Non-pigmented ciliary epithelial cell (primary cell): ENCODE results near the gene DKK2.

Experiments
- DNase-seq: peaks from one replicate; pipeline ENCODE4 v3.0.0-alpha.2; 2010; ENCODE audit warnings: low read depth

The DKK2 gene

DNA sequence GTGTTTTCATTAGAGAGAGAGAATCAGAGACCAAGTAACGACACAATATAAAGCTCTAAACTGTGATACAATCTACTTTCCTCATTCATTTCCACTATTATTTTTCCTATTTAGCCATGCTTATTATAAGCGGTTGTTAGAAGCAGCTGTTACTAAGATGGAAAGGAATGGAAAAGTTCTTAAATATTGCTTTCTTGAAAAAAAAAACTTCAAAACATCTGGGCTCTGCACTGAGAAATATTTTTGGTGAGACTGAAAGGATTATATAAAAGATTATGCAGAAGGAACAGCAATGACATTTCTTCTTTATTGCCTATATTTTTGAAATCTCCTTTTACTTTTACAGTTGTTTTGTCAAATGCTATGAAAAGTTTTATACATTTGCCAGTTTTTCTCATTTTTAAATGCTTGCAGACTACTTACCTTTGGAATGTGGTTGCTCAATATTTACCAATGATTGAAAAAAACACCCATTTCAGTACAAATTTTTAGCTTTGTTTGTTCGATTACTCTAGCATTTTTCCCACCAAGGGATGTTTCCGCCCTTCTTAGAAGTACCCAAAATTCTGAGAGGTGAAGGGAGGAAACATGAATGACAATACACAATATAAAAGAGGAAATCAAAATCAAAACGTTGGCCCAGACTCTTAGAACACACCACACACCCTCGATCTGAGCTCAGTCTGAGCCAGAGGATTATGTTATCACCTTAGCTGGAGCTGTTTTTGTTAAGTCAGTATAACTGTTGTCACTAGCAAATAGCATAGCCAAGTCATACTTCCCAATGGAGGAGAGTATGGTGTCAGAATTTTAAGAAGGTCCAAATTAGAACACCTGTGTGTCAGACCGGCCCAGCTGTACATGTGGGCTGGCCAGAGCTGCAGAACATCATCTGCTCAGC, 18.4 kb downstream of the DKK2 start:
- no peak for DNase-seq

DNA sequence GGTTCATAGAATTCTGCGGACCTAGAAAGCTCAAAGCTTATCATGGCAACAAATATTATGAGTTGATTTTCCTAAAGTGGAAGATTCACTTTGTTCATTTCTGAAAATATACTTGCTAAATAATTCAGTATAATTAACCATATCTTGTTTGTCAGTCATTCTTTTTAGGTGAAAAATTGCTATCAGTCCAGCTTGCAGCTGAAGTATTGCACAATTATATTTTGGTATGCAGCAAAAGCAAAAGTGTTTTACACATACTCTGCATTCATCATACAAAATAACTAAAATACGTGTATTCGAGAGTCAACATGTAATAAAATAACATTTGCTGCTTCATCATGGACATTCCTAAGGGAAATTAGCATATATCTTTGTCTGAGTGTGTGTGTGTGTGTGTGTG, 24.8 kb downstream of the DKK2 start:
- no peak for DNase-seq

DNA sequence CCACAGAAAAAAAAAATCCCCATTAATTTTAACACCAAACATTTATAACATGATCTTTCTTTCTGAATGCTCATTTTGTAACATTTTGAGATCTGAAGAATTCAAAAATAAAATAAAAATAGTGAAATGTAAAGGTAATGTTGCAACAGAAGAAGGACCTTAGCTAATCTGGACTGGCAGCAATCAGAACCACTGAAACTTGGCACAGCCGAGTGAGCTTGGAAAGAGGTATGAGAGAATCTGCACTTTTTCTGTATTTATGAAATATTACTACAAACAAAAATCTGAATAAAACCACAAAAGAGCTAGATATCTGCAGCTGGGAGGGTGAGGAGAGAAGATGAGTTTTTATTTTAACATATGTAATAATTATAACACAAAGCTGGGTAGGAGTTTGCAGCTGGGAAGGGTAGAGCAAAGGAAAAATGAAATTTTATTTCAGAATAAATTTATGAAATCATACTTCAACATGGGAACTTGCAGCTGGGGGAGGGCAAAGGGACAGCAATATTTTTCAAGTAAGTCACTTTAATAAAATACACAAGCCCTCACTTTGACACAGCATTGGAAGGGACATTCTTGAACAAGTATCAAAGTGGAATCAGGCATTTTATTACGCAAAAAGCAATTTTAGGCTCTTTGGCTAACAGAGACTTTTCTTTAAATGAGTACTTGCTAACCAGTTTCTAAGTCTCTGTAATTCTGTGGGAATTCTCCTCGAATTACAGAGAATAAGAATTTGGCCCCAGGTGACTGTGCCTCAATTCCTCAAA, 26.7 kb downstream of the DKK2 start:
- no peak for DNase-seq

DNA sequence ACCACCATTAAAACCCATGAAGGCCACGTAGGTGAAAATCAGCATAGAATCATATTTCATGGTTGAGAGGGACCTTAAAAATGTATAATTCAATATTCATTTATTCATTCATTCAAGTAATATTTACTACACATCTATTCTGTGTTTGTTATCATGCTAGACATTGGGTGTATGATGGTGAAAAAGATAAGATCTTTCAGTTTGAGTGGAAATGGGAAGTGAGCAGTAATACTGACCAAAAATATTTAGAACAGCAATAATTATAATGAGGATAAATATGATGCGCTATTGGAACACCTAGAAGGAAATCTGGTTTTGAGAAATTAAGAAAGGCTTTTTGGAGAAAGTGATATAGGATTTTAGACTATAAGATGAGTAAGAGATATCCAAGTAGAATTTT, 28.0 kb downstream of the DKK2 start:
- no peak for DNase-seq

DNA sequence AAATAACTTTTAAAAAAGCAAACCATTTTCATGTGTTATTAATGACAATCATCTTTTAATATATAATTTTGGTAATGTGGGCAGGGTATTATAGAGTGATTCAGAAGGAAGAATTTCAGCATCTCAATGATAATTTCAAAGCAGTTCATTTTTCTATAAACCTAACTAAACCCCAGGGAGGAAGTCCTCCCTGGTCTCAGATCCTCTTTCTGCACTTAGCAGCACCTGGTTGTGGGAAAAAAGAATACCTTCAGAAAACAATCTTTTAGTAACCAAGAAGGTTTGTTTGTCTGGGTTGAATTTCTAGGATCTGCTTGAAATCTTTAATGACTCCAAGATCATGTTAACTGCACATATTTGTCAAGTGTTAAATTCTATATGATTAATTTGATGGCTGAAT, 29.9 kb downstream of the DKK2 start:
- DNase-seq: no peak

DNA sequence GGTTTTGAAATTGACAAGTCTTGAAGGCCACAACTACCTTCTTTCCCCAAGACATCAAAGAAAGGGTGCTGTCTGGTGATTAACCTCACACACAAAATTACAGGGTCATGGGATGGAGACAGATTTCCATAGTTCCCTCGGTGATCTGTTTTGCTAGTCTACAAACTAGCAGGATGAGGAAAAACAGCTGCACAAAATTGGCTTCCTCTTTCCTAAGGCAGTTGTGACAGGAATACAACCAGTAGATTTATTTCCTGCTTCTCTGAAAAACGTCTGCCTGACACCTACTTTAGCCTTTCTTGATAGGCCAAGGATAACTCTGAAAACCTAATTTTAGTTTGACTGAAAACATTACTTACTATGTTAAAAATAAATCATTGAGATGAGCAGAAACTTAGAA, 39.6 kb downstream of the DKK2 start:
- DNase-seq: no peak

DNA sequence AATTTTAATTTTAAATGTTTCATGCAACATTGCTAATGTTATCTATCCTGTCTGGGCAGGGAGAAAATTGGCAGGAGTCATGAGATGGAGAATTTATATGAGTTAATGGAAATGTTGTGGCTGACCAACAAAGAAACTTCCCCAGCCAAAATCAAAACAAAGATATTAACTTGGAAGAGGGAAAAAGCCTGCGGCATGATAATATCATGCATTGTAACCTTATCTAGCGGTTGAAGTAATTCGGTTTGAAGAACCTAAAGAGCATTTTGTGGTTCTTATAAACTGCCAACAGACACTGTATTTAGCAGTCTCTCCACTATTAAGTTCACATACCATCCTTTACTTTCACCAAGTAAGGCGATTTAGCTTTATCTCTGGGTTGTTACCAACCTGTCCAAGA, 42.3 kb downstream of the DKK2 start:
- DNase-seq: peak; percentile 20

DNA sequence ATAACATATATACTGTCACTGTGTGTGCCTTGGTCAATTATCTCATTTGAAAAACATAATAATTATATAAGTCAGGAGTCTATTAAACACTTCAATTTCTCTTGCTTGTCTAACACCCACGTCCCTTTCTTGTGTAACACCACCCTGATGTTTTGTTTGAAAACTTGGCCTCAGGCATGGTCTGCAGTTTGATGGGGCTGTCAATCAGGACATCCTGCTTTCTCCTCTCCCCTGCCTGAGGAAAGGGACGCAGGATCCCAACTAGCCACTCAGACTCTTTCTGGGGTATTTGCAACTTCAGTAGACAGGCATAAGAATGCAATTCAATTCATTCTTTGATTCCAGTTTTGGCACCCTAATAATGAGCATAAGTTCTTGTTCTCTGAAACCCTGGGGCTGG, 48.8 kb downstream of the DKK2 start:
- DNase-seq: no peak

DNA sequence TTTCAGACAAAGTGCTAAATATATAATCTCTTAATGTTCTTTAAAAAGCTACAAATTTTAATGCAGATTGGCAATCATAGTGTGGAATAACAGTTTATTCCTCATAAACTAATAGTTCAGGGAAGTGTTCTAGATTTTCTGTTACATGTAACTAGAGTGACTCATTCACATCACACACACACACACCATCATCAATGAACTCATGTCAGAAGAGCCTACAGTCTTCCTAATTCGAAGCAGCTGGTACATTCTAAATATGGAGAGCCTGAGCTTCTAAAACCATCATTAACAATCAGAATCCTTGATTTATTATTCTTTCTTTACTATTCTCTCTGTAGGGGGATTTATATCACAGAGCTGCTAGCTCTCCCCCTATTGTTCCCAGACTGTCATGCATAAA, 49.6 kb downstream of the DKK2 start:
- peak; percentile 41 for DNase-seq

DNA sequence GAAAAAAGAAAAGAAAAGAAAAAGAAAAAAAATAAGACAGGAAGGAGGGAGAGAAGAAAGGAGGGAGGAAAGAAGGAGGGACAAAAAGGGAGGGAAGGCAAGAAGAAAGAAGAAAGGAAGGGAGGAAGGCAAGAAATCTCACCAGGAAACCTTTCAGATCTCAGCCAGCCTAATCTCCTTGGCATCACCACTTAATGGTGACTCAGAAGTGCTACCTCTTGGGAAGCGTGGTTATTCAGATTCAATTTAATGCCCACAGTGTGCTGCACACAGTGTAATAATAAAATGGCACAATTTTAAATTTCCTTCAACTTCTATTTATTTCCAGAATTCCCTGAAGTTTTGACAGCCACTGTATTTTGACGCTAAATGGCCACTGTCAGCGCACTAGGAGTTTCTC, 50.3 kb downstream of the DKK2 start:
- DNase-seq: no peak

DNA sequence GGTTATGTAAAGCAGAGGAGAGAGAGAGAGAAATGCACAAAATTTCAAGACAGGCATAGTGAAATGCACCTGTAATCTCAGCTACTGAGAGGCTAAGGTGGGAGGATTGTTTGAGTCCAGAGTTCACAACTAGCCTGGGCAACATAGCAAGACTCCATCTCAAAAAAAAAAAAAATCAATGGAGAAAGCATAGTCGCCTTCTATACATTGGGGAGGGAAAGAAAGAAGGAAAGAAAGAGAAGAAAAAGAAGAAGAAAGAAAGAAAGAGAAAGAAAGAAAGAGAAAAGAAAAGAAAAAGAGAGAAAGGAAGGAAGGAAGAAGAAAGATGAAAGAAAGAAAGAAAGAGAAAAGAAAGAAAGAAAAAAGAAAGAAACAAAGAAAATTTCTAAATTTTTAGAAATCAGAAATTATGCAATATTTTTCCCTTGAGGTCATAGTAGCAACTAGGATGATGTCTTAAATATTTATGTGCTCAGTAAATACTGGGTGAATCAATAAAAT, 53.4 kb downstream of the DKK2 start:
- DNase-seq: no peak

DNA sequence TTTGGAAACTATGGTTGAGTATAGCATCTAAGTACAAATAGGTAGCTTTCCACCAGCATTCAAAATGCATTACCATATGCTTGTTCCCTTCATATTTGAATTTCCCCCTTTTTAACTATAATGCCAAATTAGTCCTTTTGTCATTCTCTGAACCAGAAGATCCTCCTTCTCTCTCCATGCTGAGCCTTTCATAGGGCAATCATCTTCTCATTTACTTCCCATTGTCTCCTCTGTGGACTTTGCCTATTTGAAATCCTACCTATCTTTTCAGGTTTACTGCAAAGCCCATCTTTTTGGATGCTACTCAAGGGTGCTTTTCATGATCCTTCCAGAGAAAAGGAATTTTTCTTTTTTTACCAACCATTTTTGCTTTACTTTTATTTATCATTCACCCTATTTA, 54.7 kb downstream of the DKK2 start:
- no peak for DNase-seq

DNA sequence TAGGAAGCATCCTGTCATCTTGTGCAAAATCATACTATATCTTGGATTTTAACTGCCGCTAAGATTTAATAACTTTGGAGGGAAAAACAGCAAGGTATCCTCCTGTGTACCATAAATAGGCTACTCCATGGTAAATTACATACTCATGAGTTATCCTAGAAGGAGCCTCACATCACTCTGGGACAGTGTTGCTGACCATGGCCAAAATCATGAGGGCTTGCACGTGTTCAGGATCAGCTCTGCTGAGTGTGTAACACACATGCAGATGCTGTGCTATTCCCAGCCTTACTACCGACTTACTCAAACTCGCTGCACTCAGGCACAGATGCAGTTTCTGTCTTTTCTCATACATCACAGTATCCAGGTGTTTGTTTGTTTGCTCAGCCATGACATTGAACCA, 56.6 kb downstream of the DKK2 start:
- no peak for DNase-seq

DNA sequence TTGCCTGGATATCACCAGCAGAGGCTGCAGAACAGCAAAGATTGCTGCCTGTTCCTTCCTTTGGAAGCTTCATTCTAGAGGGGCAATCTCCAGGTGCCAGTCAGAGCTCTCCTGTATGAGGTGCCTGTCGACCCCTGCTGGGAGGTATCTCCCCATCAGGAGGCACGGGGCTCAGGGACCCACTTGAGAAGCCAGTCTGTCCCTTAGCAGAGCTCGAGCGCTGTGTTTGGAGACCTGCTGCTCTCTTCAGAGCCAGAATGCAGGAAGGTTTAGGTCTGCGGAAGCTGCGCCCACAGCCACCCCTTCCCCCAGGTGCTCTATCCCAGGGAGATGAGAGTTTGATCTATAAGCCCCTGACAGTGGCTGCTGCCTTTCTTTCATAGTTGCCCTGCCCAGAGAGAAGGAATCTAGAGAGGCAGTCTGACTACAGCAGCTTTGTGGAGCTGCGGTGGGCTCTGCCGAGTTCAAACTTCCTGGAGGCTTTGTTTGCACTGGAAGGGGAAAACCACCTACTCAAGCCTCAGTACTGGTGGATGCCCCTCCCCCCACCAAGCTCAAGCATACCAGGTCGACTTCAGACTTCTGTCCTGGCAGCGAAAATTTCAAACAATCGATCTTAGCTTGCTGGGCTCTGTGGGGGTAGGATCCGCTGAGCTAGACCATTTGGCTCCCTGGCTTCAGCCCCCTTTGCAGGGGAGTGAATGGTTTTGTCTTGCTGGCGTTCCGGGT, 57.9 kb downstream of the DKK2 start:
- no peak for DNase-seq

DNA sequence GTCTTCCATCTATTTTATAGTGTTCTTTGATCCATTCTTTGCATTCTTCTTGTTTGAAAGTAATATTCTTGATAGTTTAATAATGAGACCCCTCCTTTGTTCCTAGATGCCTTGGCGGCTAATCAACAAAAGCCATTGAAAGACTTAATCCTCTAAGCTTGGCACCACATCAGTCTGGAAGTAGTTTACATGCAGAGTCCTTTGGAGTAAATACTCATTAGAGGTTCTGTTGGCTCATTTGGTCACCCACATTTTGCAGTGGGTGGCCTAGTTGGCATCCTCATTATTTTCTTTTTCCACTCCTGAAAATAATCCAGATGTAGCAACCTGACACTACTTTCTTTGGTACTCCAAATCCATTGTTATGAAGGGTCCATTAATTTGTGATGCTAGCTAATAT, 64.5 kb downstream of the DKK2 start:
- DNase-seq: no peak

DNA sequence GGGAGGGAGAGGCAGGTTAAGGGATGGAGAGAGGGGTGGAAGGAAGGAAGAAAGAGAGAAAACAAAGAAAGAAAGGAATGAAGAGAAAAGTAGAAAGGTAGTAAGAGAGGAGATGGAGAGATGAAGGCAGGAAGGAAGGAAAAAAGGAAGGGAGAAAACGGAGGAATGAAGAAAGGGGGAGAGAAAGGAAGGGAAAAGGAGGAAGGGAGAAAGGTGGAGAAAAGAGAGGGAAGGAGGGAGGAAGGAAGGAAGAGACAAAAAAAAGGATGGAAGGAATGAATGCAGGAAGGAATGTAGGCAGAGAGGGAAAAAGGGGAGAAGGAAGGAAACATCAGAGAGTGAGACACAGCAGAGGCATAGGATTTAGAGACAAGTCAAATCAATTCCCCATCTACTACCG, 68.2 kb downstream of the DKK2 start:
- no peak for DNase-seq

DNA sequence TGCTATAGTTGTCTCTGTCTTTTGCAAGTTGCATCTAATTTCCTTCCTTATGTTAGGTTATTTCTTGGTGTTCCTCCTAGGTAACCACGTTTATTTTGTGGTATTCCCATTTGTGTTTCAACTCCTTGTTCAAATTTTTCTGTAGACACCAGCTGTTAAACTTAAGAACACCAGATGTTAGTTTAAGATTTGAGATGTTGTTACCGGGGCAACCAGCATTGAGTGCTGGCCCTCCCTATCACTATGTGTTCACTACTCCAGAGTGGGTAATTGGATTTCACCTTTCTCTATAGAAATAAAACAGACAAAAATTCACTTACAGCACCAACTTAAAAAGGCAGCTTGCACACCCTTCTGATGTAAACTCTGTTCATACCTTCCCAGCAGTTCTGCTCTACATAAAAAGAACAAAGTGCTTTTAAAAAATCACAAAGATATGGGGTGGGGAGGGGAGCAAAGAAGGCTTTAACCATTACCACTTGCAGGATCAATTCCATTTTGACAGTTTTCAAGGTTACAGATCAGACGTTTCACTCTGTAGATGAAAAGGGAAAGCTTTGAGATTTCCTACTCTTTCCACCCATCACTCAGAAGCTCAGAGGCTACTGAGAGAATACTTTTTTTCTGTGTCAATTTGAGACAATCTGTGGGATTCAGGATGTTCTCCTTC, 82.9 kb downstream of the DKK2 start:
- no peak for DNase-seq

DNA sequence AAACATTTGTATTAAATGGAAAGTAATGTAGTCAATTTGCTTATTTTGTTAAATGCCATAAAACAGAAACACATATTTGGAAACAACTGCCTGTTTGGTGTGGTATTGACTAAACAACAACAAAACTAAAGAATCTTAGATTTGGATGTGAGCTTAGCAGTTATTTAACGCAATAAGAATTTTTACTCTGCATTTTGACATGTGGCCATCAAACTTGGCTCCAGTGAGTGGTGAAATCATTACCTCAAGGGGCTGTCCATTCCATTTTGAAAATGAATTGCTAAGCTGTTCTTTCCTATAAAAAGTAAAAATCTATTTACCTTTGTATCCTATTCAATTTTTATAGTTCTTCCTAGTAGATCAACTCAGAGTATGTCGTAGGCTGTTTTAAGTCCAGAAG, 84.2 kb downstream of the DKK2 start:
- no peak for DNase-seq

DNA sequence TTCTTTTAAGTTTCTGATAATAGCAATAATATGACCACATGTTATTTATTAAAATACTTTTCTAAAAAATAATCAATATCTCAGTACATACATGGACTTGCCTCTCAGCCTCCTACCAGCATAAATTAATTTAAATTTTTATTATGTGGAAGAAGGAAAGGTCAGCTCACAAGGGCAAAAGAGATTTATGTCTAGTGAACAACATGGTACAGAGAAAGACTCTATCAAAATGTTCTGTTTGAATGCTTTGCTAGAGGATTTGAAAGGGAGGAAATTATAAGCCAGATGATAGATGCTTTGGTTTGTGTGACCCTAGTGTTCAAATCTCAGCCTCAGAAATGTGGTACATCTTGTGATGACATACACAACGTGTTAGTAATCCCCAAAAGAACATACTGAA, 94.3 kb downstream of the DKK2 start:
- DNase-seq: no peak

DNA sequence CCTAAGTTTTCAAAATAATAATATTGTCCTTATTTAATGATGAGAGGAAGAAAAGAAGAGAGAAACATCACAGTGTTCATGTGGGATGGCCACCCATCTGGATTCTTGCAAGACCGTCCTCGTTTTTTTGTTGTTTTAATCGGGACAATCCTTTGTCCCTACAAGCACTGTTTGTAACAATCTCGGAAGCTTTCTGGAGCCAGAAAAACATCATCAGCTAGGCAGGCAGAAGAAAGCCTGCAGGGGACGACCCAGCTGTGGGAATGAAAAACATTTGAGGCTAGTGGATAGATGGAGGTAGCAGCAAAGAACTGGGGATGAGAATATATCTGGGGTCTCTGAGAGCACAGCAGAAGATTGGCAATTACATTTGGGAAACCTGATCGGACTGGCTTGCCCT, 105.6 kb downstream of the DKK2 start:
- no peak for DNase-seq

DNA sequence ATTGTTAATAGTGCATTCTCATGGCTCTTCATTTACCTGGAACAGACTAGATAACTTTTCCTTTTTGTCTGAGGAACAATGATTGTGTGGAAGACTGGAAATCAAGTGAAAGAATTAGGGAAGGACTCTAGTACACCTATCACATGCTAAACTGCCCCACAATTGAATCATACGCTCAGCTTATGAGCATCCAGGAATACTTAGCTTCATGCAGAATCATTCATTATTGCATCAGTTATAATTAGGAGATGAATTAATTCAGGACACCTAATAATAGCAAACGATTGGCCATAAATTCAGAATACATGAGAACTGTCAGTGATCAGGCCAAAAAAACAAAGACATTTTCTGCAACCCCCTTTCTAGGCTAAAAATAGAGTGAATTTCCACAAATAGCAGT, 106.9 kb downstream of the DKK2 start:
- no peak for DNase-seq

DNA sequence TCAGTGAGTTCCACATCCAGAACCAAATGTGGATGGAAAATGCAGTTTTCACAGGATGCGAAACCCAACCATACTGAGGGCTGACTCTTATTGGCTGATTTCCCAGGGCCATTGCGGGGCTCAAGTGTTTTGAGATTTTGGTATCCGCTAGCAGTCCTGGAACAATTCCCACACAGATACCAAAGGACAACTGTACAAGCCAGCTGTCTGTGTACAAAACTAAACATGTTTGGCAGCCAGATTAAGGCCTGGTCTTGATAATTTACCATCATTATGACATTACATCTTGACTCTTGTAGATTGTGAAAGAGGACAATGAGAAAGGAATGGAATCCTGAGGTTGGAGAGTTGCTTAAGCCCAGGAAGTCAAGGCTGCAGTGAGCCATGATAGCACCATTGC, 121.9 kb downstream of the DKK2 start:
- DNase-seq: peak; percentile 5
